ENCODE measurements around the gene TTC39A.

Gene TTC39A

GRCh38 chr1:51313961-51314777, 16.2 kb downstream of the TTC39A start:
- DNase-seq: no peak

GRCh38 chr1:51313268-51313852, 17.0 kb downstream of the TTC39A start:
- DNase-seq: no peak

GRCh38 chr1:51312718-51313117, 17.6 kb downstream of the TTC39A start:
- DNase-seq: no peak

DNA sequence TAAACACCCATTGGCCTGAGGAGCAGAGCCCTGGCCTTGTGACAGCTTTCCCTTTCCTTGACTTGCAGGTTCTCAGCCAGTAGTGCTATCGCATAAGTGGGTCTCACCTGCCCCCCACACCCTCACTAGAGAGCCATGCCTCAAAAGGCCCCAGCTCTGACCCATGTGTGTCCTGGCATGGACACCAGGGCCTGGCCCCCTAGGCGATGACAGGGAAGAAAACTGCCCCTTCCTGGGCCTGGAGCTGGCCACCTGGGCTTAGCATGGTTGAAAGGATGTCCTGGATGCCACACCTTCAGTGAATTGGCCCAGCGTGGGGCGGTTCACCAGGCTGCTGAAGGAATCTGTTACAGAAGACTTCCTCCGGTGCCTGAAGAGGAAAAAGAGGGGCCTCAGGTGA, 18.5 kb downstream of the TTC39A start:
- no peak for DNase-seq

DNA sequence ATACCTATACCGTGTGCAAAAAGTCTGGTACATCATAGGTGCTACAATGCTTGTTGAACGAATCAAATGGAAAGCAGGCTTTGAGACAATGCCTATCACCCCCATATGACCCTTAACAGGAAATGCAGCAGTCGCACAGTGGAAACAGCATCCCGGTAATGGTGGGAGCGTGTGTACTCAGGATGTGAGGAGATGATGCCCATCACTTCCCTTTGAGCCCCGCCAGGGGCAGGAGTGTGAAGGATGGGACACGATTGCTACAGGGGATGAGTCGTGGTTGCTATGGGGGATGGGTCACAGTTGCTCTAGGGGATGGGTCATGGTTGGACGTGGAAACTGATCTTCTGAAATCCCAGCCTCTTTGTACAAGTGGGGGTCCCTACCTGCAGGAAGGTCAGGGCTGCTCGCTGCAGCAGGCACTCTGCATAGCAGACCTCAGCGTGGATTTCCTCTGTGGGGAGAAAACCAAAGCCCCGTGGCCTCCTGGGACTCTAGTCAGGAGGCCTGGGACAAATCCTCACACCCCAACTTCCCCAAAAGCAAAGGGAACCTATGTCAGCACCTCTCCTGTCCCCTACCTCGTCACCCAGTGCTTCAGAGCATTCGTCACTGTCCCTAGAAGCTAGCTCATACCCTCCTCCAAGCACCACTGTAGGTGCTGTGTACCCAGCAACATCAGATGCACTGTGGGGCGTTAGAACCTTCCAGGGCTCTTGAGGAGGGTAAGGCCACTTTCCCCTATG, 19.3 kb downstream of the TTC39A start:
- DNase-seq: no peak

DNA sequence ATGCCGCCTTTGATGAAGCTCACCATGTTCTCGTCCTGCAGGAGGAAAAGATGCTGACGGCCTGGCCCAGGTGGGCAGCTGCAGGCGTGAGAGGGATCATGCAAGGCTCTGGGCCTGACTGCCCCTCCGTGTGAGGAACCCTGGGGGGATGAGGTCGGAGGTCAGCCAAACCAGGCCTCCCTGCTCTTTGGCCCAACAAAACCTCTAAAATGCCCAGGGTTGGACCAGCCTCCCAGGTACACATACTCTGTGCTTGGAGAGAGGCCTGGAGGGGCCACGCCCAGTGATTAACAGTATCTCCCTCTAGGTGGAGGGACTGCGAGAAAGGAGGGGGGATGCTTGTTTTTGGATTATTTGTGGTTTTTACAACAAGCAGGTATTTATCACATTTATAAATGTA, 21.1 kb downstream of the TTC39A start:
- DNase-seq: no peak

DNA sequence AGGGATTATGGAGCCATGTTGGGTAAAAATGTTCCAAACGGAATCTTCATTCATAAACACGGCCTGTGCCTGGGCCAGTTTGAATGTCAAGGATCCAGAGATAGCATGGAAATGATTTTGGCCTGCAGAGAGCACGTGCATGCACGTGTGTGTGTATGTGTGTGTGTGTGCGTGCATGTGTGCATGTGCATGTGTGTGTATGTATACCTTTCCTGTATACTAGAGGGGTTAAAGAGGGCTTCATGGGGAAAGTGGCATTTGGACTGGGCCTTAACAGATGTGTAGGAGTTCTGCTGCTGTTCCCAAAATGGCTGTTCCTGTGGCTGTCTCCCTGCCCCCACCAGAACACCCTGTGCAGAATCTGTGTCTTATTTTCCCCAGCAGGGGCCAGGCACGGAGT, 21.7 kb downstream of the TTC39A start:
- no peak for DNase-seq

GRCh38 chr1:51306950-51307349, 23.4 kb downstream of the TTC39A start:
- no peak for DNase-seq

DNA sequence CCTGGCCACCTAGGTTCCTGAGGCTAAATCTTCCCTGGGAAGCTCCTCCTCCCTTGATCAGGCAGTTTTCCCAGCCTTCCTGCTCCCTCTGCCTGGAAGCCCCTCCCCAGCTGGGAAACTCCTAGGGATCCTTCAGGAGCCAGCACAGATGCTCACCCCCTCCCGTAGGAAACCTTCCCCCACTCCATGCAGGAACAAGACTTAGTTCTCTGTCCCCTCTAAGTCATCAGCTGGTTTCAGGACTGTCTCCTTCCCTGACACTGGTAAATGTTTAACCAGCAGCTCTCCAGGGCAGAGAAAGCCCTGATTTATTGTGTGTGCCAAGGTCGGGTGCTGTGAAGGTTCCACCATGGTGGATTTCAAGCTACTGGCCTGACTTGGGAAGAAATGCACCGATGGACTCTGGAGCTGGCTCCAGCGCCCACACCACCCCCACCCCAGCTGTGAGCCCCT, 25.0 kb downstream of the TTC39A start:
- no peak for DNase-seq

- DNase-seq: no peak
Observed at GRCh38 chr1:51304360-51304759, 26.0 kb downstream of the TTC39A start.

GRCh38 chr1:51303751-51304251, 26.6 kb downstream of the TTC39A start:
- no peak for DNase-seq

DNA sequence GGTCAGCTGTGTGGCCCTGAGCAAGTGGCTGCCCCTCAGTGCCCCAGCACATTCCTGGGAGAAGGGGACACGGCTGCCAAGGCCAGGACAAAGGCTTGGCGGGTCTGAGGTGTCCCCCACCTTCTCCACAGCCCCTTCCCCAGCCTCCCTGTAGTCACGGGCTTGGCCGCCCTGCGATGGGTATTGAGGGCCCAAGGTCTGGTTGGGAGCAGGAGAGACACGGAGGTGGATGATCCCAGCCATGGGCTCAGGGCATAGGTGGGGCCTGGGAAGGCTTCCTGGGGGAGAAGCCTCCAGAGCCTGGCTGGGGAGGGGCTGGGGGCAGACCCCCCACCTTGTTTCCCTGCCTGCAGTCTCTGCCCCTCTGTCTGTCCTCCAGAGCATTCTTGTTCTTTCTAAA, 27.0 kb downstream of the TTC39A start:
- no peak for DNase-seq

- DNase-seq: no peak
Observed at GRCh38 chr1:51302746-51303145, 27.6 kb downstream of the TTC39A start.

- no peak for DNase-seq
Observed at GRCh38 chr1:51302270-51302669, 28.1 kb downstream of the TTC39A start.

- no peak for DNase-seq
Observed at GRCh38 chr1:51301844-51302162, 28.6 kb downstream of the TTC39A start.

DNA sequence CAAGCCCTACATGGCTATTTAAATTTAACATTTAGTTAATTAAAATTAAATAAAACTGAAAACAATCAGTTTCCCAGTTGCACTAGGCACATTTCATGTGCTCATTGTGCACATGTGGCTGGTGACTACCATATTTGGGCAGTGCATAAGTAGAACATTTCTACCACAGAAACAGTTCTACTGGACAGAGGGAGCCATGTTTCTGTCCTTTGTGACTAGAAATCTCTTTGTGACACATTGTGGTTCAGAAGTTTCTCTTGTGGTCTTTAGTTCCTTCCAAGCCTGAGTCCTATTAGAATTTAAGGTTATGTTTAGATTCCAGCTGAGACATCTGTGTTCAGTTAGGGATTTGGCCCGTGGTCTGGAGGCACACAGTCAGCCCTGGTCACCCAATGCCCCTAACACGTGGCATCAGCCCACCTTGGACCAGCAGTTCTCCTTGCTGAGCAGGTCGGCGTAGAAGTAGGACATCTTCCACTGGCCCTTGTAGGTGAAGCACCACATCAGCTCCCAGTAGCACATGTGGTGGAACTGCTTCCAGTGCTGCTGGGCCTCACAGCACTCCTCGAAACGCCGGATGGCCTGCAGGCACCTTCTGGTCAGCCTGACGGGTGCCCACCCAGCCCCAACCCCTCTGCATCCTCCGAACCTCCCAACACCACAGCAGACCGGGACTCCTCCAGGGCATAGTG, 29.1 kb downstream of the TTC39A start:
- DNase-seq: no peak

GRCh38 chr1:51299981-51300670, 30.2 kb downstream of the TTC39A start:
- DNase-seq: no peak

DNA sequence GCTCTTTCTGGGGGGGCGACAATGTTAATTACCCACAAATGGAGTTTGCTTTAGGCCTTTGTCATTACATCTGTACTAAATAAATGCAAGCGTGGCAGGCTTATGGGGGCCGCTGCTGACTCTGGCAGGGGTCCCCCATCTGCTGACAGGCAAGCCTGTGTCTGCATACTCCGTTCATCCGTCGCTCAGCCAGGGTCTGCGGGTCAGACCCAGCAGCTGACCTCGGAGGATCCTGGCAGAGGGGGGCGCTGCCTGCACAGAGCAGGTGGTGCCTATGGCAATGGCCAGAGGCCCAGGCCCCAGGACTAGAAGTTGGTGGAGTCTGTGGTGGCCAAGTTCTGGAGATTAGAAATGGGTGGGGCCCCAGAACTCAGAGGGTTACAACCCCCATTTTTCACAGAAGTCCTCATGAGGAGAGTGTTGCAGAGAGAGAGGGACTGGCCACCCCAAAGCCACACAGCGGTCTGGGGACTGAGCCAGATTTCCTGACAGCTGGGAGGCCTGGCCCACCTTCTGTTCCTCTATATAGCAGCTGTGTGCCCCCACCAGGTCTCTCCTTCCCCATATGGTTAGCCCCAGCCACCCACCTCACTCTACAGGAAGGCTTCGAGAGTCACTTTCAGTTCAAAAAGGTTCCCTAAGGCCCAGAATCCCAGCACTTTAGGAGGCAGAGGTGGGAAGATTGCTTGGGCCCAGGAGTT, 31.0 kb downstream of the TTC39A start:
- DNase-seq: no peak

GRCh38 chr1:51298322-51298705, 32.0 kb downstream of the TTC39A start:
- DNase-seq: no peak

- no peak for DNase-seq
Observed at GRCh38 chr1:51297401-51298321, 32.7 kb downstream of the TTC39A start.

Data from T-helper 9 cell (primary cell).